HepG2 (cell line): Measurements from ENCODE around the gene ALG3.

ENCODE experiments used
- CTCF ChIP-seq: sonication (generic); formaldehyde crosslinking; IDR thresholded peaks from 2 replicates; pipeline ENCODE4 v1.5.0; 2020; ENCODE audit warnings: mild to moderate bottlenecking, missing genetic modification reagents, moderate library complexity
- DPF2 ChIP-seq: sonication (generic); formaldehyde crosslinking; IDR thresholded peaks from 2 replicates; pipeline ENCODE4 v1.4.0; 2020; ENCODE audit warnings: mild to moderate bottlenecking, low read depth, missing genetic modification reagents, borderline replicate concordance
- FOXM1 ChIP-seq: sonication (generic); formaldehyde crosslinking; IDR thresholded peaks from 2 replicates; pipeline ENCODE4 v1.5.0; 2020; ENCODE audit warnings: missing genetic modification reagents
- HMG20B ChIP-seq: conservative IDR thresholded peaks from 2 replicates; pipeline ENCODE4 v1.6.1; 2016; ENCODE audit warnings: missing genetic modification reagents, missing compliant biosample characterization
- POLR2AphosphoS5 ChIP-seq: IDR thresholded peaks from 2 replicates; pipeline ENCODE4 v1.6.1; 2012; ENCODE audit warnings: low read depth, low read length
- REST ChIP-seq, 2 experiments: IDR thresholded peaks; 2 replicates each; pipeline ENCODE4 v1.6.1; 2011 to 2012; ENCODE audit warnings: low read length in 2 of 2, borderline replicate concordance in 1 of 2, low read depth in 1 of 2, mild to moderate bottlenecking in 1 of 2, moderate library complexity in 1 of 2
- RFX5 ChIP-seq: IDR thresholded peaks from 2 replicates; pipeline ENCODE4 v1.6.1; 2011; ENCODE audit warnings: low read depth, low read length, improper control_type of control experiment
- SIN3A ChIP-seq: IDR thresholded peaks from 2 replicates; pipeline ENCODE4 v1.6.1; 2011; ENCODE audit warnings: low read depth, mild to moderate bottlenecking, control low read depth, low read length, borderline replicate concordance
- STAT6 ChIP-seq: sonication (generic); formaldehyde crosslinking; IDR thresholded peaks from 2 replicates; pipeline ENCODE4 v1.4.0; 2020; ENCODE audit warnings: missing genetic modification reagents, mild to moderate bottlenecking, borderline replicate concordance
- TCF7L2 ChIP-seq: IDR thresholded peaks from 2 replicates; pipeline ENCODE4 v1.6.1; 2011; ENCODE audit warnings: mild to moderate bottlenecking, low read depth, low read length, moderate library complexity
- ZBTB26 ChIP-seq: IDR thresholded peaks from 2 replicates; pipeline ENCODE4 v1.6.1; 2016; ENCODE audit warnings: missing compliant biosample characterization, missing genetic modification reagents, borderline replicate concordance
- ZNF883 ChIP-seq: sonication (generic); formaldehyde crosslinking; IDR thresholded peaks from 2 replicates; pipeline ENCODE4 v1.5.1; 2020; ENCODE audit warnings: mild to moderate bottlenecking, missing genetic modification reagents; ENCODE audit errors: not compliant biosample characterization

GRCh38 chr3:184283681-184284080 is 34.9 kb upstream of the ALG3 start:
- TF ChIP-seq TCF7L2 (no peak), RFX5 (no peak), SIN3A (no peak), HMG20B (CRISPR knock-in tag) (no peak), STAT6 (no peak), ZNF883 (CRISPR knock-in tag) (no peak), REST (IDR thresholded peaks at IDR 0.05; ENCODE audit: borderline replicate concordance in 1 of 2, low read depth in 1 of 2, low read length in 2 of 2) (no peak), DPF2 (CRISPR knock-in tag) (no peak), CTCF (CRISPR knock-in tag) (no peak), ZBTB26 (CRISPR knock-in tag) (no peak), FOXM1 (CRISPR knock-in tag) (no peak), POLR2AphosphoS5 (no peak)
